GM03348 (cell line): Measurements from ENCODE around the gene TLL2.

ENCODE experiments used
- DNase-seq: peaks from one replicate; pipeline ENCODE4 v3.0.0; 2012; ENCODE audit warnings: low spot score

The TLL2 gene

GRCh38 chr10:96319754-96320474, 193.8 kb downstream of the TLL2 start:
- DNase-seq: no peak

GRCh38 chr10:96317067-96317833, 196.5 kb downstream of the TLL2 start:
- DNase-seq: no peak
